HEK293 (cell line): ENCODE measurements around the gene REEP6.
A peak's percentile ranks its signal among the peaks of the same experiment; 100 is the strongest.

Experiments used
- CTCF ChIA-PET: fragments of 350-600 bp; formaldehyde crosslinking; extraction: SDS; loops from one replicate; lab custom pipeline; 2021; ENCODE audit warnings: antibody characterized with exemption; lab: Yijun Ruan, JAX
- POLR2A ChIA-PET: fragments of 300-600 bp; formaldehyde crosslinking; extraction: SDS; loops from one replicate; lab custom pipeline; 2020; ENCODE audit warnings: antibody characterized with exemption, inconsistent platforms; lab: Yijun Ruan, JAX
- H3K27ac ChIP-seq: fragments of 200-500 bp; sonication (Bioruptor generic); 2 replicates; pipeline ENCODE4 v1.5.1; 2014; ENCODE audit warnings: low read depth, low read length, control low read depth, inconsistent platforms; ENCODE audit errors: extremely low read depth
- H3K36me3 ChIP-seq, 2 experiments: fragments of 200-500 bp in 1 of 2; sonication (Bioruptor generic) in 1 of 2; 1 replicate in 1 of 2; 2 replicates in 1 of 2; pipeline ENCODE4 v1.5.1; 2014 to 2017; ENCODE audit warnings: inconsistent platforms in 2 of 2, low read length in 2 of 2; ENCODE audit not compliant: control insufficient read depth in 2 of 2, insufficient read depth in 1 of 2
- H3K4me1 ChIP-seq: fragments of 200-500 bp; sonication (Bioruptor generic); 2 replicates; pipeline ENCODE4 v1.5.1; 2014; ENCODE audit warnings: mild to moderate bottlenecking, low read length, inconsistent platforms; ENCODE audit not compliant: control insufficient read depth, insufficient read depth
- H3K4me3 ChIP-seq: 2 replicates; pipeline ENCODE4 v1.5.1; 2011; ENCODE audit warnings: low read depth, mild to moderate bottlenecking, control low read depth, low read length, moderate library complexity
- H3K9me3 ChIP-seq: fragments of 200-500 bp; sonication (Bioruptor generic); 2 replicates; pipeline ENCODE4 v1.5.1; 2014; ENCODE audit warnings: low read depth, low read length, inconsistent platforms; ENCODE audit not compliant: control insufficient read depth, insufficient read depth
- GLI4 ChIP-seq: fragments of 450-650 bp; formaldehyde crosslinking; IDR thresholded peaks from 2 replicates; pipeline ENCODE4 v1.5.1; 2016; ENCODE audit warnings: missing biosample characterization, missing genetic modification characterization
- GLIS2 ChIP-seq: fragments of 450-650 bp; formaldehyde crosslinking; IDR thresholded peaks from 2 replicates; pipeline ENCODE4 v1.5.1; 2016; ENCODE audit warnings: missing biosample characterization, missing genetic modification characterization
- SP3 ChIP-seq: fragments of 450-650 bp; formaldehyde crosslinking; IDR thresholded peaks from 2 replicates; pipeline ENCODE4 v1.5.1; 2016; ENCODE audit warnings: missing biosample characterization, missing genetic modification characterization
- ZNF335 ChIP-seq: fragments of 450-650 bp; formaldehyde crosslinking; conservative IDR thresholded peaks from 2 replicates; pipeline ENCODE4 v1.5.1; 2016; ENCODE audit warnings: missing biosample characterization, missing genetic modification characterization
- ZNF350 ChIP-seq: fragments of 450-650 bp; formaldehyde crosslinking; IDR thresholded peaks from 2 replicates; pipeline ENCODE4 v1.5.0; 2017; ENCODE audit warnings: missing biosample characterization, mild to moderate bottlenecking, missing genetic modification characterization
- ZNF37A ChIP-seq: fragments of 450-650 bp; IDR thresholded peaks from 2 replicates; pipeline ENCODE4 v1.5.1; 2018; ENCODE audit warnings: missing biosample characterization, missing genetic modification characterization
- ZNF404 ChIP-seq: fragments of 450-650 bp; formaldehyde crosslinking; IDR thresholded peaks from 2 replicates; pipeline ENCODE4 v1.5.1; 2017; ENCODE audit warnings: missing biosample characterization, missing genetic modification characterization
- ZNF501 ChIP-seq: fragments of 450-650 bp; formaldehyde crosslinking; IDR thresholded peaks from 2 replicates; pipeline ENCODE4 v1.5.1; 2016; ENCODE audit warnings: missing biosample characterization, missing genetic modification characterization
- ZNF510 ChIP-seq: fragments of 450-650 bp; formaldehyde crosslinking; IDR thresholded peaks from 2 replicates; pipeline ENCODE4 v1.5.1; 2018; ENCODE audit warnings: mild to moderate bottlenecking, missing genetic modification characterization, missing biosample characterization; ENCODE audit not compliant: insufficient replicate concordance
- ZNF768 ChIP-seq: fragments of 450-650 bp; formaldehyde crosslinking; IDR thresholded peaks from 2 replicates; pipeline ENCODE4 v1.5.1; 2018; ENCODE audit warnings: missing biosample characterization, mild to moderate bottlenecking, missing genetic modification characterization
- TF ChIP-seq, protein P1 (sequence below): fragments of 450-650 bp; IDR thresholded peaks from 2 replicates; pipeline ENCODE4 v1.5.1; 2018; ENCODE audit warnings: missing biosample characterization, missing genetic modification characterization
- TF ChIP-seq, protein P2 (sequence below): fragments of 450-650 bp; formaldehyde crosslinking; IDR thresholded peaks from 2 replicates; pipeline ENCODE4 v1.5.1; 2017; ENCODE audit warnings: missing biosample characterization, missing genetic modification characterization
- TF ChIP-seq, protein P3 (sequence below): fragments of 450-650 bp; formaldehyde crosslinking; IDR thresholded peaks from 2 replicates; pipeline ENCODE4 v1.5.1; 2016; ENCODE audit warnings: missing biosample characterization, missing genetic modification characterization
- TF ChIP-seq, protein P4 (sequence below): fragments of 450-650 bp; formaldehyde crosslinking; IDR thresholded peaks from 2 replicates; pipeline ENCODE4 v1.5.1; 2017; ENCODE audit warnings: missing biosample characterization, missing genetic modification characterization
- TF ChIP-seq, protein P5 (sequence below): fragments of 450-650 bp; formaldehyde crosslinking; IDR thresholded peaks from 2 replicates; pipeline ENCODE4 v1.5.1; 2016; ENCODE audit warnings: missing biosample characterization, missing genetic modification characterization

Gene REEP6

DNA sequence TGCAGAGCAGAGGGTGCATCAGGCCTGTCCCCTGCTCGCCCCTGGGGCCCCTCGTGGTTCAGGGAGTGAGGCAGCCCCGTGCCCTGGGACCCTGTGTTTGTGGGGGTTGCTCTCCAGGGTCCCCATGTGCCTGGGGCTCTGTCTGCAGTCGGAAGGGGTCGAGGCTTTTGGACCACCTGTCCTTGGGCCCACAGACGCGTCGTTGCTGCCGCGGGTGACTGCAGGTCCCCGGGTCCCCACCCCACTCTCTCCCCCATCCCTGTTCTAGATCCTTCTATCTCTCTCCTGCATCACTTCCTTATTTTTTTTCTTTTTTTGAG is 2.7 kb upstream of the REEP6 start:
- Histone ChIP-seq H3K4me1 (peaks cover 5% of the 10 kb centered on the region), H3K4me3 (no peak overlapping the region), H3K9me3 (no peaks in the 10 kb centered on the region), H3K27ac (no peak overlapping the region), H3K36me3 (no peaks in the 10 kb centered on the region; a peak in 1 of 3 replicates)
- CTCF ChIA-PET, result no interaction called here
- TF ChIP-seq ZNF404 (no peak), ZNF350 (tag by site-specific recombination) (no peak), SP3 (tag by site-specific recombination) (no peak), ZNF37A (tag by site-specific recombination) (no peak), ZNF768 (tag by site-specific recombination) (no peak), GLI4 (tag by site-specific recombination) (no peak)
- TF ChIP-seq, protein P1, sequence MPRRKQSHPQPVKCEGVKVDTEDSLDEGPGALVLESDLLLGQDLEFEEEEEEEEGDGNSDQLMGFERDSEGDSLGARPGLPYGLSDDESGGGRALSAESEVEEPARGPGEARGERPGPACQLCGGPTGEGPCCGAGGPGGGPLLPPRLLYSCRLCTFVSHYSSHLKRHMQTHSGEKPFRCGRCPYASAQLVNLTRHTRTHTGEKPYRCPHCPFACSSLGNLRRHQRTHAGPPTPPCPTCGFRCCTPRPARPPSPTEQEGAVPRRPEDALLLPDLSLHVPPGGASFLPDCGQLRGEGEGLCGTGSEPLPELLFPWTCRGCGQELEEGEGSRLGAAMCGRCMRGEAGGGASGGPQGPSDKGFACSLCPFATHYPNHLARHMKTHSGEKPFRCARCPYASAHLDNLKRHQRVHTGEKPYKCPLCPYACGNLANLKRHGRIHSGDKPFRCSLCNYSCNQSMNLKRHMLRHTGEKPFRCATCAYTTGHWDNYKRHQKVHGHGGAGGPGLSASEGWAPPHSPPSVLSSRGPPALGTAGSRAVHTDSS (tag by site-specific recombination), result no peak
- TF ChIP-seq, protein P2, sequence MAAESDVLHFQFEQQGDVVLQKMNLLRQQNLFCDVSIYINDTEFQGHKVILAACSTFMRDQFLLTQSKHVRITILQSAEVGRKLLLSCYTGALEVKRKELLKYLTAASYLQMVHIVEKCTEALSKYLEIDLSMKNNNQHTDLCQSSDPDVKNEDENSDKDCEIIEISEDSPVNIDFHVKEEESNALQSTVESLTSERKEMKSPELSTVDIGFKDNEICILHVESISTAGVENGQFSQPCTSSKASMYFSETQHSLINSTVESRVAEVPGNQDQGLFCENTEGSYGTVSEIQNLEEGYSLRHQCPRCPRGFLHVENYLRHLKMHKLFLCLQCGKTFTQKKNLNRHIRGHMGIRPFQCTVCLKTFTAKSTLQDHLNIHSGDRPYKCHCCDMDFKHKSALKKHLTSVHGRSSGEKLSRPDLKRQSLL (tag by site-specific recombination), result no peak
- TF ChIP-seq, protein P3, sequence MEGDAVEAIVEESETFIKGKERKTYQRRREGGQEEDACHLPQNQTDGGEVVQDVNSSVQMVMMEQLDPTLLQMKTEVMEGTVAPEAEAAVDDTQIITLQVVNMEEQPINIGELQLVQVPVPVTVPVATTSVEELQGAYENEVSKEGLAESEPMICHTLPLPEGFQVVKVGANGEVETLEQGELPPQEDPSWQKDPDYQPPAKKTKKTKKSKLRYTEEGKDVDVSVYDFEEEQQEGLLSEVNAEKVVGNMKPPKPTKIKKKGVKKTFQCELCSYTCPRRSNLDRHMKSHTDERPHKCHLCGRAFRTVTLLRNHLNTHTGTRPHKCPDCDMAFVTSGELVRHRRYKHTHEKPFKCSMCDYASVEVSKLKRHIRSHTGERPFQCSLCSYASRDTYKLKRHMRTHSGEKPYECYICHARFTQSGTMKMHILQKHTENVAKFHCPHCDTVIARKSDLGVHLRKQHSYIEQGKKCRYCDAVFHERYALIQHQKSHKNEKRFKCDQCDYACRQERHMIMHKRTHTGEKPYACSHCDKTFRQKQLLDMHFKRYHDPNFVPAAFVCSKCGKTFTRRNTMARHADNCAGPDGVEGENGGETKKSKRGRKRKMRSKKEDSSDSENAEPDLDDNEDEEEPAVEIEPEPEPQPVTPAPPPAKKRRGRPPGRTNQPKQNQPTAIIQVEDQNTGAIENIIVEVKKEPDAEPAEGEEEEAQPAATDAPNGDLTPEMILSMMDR (tag by site-specific recombination), result no peak
- POLR2A ChIA-PET, result no interaction called here

DNA sequence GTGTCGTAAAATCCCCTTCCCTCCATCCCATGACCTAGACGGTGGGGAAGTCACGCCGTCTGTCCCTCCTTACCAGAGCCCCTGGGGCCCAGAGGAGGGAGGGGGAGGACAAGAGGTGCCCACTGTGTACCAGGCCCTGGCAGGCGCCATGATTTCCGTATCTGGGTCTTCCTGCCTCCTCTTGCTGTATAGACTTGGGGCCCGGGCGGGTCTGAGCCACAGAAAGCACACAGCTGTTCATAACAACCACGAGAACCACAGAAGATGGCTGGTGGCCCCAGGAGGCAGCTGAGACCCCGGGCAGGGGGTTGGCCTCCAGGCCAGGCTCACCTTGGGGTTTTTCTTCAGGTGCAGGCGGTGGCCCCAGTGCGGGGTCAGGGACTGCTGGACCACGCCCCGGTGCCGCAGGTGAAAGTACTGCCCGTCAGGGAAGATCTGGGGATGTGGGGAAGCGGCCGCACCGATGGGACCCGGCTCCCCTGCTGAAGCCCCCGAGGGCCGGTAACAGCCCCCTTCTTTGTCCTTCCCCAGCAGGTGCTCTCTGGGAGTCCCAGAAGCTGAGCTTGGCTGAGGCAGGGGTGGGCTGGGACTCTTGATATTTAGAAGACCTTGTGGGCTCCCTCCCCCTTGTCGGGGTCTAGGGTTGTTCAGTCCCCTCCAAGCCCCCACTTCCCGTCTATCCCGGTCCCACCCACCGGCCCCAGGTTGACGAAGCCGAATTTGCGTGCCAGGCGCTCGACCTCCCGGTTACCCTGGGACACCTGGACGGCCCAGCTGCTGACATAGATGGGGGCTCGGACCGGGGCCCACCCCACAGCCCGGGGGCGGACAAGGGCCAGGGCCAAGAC is 1.3 kb upstream of the REEP6 start:
- no peaks in the 10 kb centered on the region for H3K9me3 ChIP-seq
- TF ChIP-seq ZNF335 (tag by site-specific recombination) (peak; percentile 74; the same call in 1 of the 2 replicates), ZNF510 (tag by site-specific recombination) (no peak), GLIS2 (tag by site-specific recombination) (peak; percentile 14; the same call in 1 of the 2 replicates), ZNF501 (tag by site-specific recombination) (peak; percentile 65; the same call in 1 of the 2 replicates)
- TF ChIP-seq, protein P4, sequence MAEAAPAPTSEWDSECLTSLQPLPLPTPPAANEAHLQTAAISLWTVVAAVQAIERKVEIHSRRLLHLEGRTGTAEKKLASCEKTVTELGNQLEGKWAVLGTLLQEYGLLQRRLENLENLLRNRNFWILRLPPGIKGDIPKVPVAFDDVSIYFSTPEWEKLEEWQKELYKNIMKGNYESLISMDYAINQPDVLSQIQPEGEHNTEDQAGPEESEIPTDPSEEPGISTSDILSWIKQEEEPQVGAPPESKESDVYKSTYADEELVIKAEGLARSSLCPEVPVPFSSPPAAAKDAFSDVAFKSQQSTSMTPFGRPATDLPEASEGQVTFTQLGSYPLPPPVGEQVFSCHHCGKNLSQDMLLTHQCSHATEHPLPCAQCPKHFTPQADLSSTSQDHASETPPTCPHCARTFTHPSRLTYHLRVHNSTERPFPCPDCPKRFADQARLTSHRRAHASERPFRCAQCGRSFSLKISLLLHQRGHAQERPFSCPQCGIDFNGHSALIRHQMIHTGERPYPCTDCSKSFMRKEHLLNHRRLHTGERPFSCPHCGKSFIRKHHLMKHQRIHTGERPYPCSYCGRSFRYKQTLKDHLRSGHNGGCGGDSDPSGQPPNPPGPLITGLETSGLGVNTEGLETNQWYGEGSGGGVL (tag by site-specific recombination), result peak; percentile 65
- TF ChIP-seq, protein P5, sequence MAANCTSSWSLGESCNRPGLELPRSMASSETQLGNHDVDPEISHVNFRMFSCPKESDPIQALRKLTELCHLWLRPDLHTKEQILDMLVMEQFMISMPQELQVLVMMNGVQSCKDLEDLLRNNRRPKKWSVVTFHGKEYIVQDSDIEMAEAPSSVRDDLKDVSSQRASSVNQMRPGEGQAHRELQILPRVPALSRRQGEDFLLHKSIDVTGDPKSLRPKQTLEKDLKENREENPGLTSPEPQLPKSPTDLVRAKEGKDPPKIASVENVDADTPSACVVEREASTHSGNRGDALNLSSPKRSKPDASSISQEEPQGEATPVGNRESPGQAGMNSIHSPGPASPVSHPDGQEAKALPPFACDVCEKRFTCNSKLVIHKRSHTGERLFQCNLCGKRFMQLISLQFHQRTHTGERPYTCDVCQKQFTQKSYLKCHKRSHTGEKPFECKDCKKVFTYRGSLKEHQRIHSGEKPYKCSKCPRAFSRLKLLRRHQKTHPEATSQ (tag by site-specific recombination), result 0 out of 2 replicates have a peak, but pooled peaks have one; percentile 83
- peak overlapping the region; percentile 34; the same call in 1 of the 2 replicates for H3K27ac ChIP-seq
- H3K4me3 ChIP-seq, result peak overlapping the region; percentile 46
- ChIA-PET POLR2A (interaction anchor here (0.5 to 0.6 kb wide), 2 partner anchors 17 to 150 kb away, joined by 3 to 6 read pairs; no protein-coding TSS in a partner anchor), CTCF (interaction anchor here (0.9 to 1.2 kb wide), 2 partner anchors 14 to 21 kb away, joined by 3 to 4 read pairs; no protein-coding TSS in a partner anchor)
- peaks cover 5% of the 10 kb centered on the region for H3K4me1 ChIP-seq
- H3K36me3 ChIP-seq, result no peaks in the 10 kb centered on the region
